ENCODE results near the gene EDDM3A. TPM values are rescaled to one million over a fixed set of nuclear protein-coding genes. Genes with fewer than 3 reads are reported as not detected.

EDDM3A gene
- total RNA-seq, 1 donor from 2014 or later = not detected

DNA sequence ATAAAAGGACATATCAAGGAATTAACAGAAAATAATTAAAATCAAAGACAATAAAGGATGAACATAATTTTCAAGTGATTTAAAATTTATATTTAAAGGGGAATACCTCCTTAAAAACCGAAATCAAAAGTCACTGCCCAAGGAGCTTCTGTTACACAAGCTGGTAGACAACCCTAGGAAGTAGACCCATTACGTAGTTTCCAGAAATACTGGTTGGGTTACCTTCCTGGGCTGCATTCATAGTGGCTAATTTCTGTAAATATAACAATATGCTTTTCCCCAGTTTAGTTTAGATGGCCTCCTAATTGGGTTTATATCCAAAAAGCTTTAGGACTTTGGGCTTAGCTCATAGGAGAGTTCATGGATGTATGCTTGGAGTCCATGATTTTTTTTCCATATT, 2.1 kb upstream of the EDDM3A start:
- no peak for DNase-seq
- Mint-ChIP-seq H3K4me1 (ENCODE audit: low read depth, unreplicated experiment) (peaks cover 1% of the 10 kb centered on the region), H3K27me3 (ENCODE audit: unreplicated experiment) (no peaks in the 10 kb centered on the region), H3K27ac (ENCODE audit: unreplicated experiment) (no peak overlapping the region), H3K9me3 (ENCODE audit: unreplicated experiment) (peaks cover 1% of the 10 kb centered on the region), H3K4me3 (ENCODE audit: unreplicated experiment) (no peak overlapping the region), H3K36me3 (ENCODE audit: unreplicated experiment) (no peaks in the 10 kb centered on the region)
- no peak for TF ChIP-seq CTCF (IDR thresholded peaks at IDR 0.05; ENCODE audit: partially characterized antibody, unreplicated experiment)

- no peak for DNase-seq
- H3K27ac Mint-ChIP-seq (ENCODE audit: unreplicated experiment) = no peak overlapping the region
- H3K4me3 Mint-ChIP-seq (ENCODE audit: unreplicated experiment) = no peak overlapping the region
- peaks cover under 1% of the 10 kb centered on the region for H3K36me3 Mint-ChIP-seq (ENCODE audit: unreplicated experiment)
- TF ChIP-seq CTCF (IDR thresholded peaks at IDR 0.05; ENCODE audit: partially characterized antibody, unreplicated experiment) = no peak
- H3K4me1 Mint-ChIP-seq (ENCODE audit: low read depth, unreplicated experiment) = peaks cover 1% of the 10 kb centered on the region
- no peaks in the 10 kb centered on the region for H3K27me3 Mint-ChIP-seq (ENCODE audit: unreplicated experiment)
- H3K9me3 Mint-ChIP-seq (ENCODE audit: unreplicated experiment) = peaks cover 4% of the 10 kb centered on the region
Measured at GRCh38 chr14:20746566-20746965, 879 bp downstream of the EDDM3A start.

DNA sequence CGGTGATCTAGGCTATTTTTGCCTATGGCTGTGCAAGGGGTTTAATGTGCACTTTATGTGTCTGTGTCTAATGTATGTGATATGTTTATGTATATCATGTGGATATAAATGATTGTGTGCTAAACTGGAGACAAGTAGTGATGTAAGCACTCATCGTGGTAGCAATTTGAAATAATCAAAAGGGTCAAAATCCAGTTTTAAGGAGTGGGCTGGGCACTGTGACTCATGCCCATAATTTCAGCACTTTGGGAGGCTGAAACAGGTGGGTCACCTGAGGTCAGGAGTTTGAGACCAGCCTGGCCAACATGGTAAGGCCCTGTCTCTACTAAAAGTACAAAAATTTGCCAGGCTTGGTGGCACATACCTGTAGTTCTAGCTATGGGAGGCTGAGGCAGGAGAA, 2.8 kb downstream of the EDDM3A start:
- Mint-ChIP-seq H3K36me3 (ENCODE audit: unreplicated experiment) (peaks cover 8% of the 10 kb centered on the region), H3K4me1 (ENCODE audit: low read depth, unreplicated experiment) (peaks cover 1% of the 10 kb centered on the region), H3K4me3 (ENCODE audit: unreplicated experiment) (no peak overlapping the region), H3K27me3 (ENCODE audit: unreplicated experiment) (peaks cover 4% of the 10 kb centered on the region), H3K9me3 (ENCODE audit: unreplicated experiment) (peaks cover 12% of the 10 kb centered on the region), H3K27ac (ENCODE audit: unreplicated experiment) (no peak overlapping the region)
- TF ChIP-seq CTCF (IDR thresholded peaks at IDR 0.05; ENCODE audit: partially characterized antibody, unreplicated experiment) = no peak
- no peak for DNase-seq

- Mint-ChIP-seq H3K4me1 (ENCODE audit: low read depth, unreplicated experiment) (peaks cover 1% of the 10 kb centered on the region), H3K4me3 (ENCODE audit: unreplicated experiment) (no peak overlapping the region), H3K9me3 (ENCODE audit: unreplicated experiment) (peaks cover 12% of the 10 kb centered on the region), H3K27me3 (ENCODE audit: unreplicated experiment) (peaks cover 7% of the 10 kb centered on the region), H3K36me3 (ENCODE audit: unreplicated experiment) (peaks cover 8% of the 10 kb centered on the region), H3K27ac (ENCODE audit: unreplicated experiment) (no peak overlapping the region)
- no peak for DNase-seq
- TF ChIP-seq CTCF (IDR thresholded peaks at IDR 0.05; ENCODE audit: partially characterized antibody, unreplicated experiment) = no peak
Measured at GRCh38 chr14:20750194-20750593, 4.5 kb downstream of the EDDM3A start.

- peaks cover 11% of the 10 kb centered on the region for H3K9me3 Mint-ChIP-seq (ENCODE audit: unreplicated experiment)
- TF ChIP-seq CTCF (IDR thresholded peaks at IDR 0.05; ENCODE audit: partially characterized antibody, unreplicated experiment) = no peak
- peaks cover 14% of the 10 kb centered on the region for H3K36me3 Mint-ChIP-seq (ENCODE audit: unreplicated experiment)
- no peak overlapping the region for H3K27ac Mint-ChIP-seq (ENCODE audit: unreplicated experiment)
- H3K4me3 Mint-ChIP-seq (ENCODE audit: unreplicated experiment) = no peak overlapping the region
- no peaks in the 10 kb centered on the region for H3K4me1 Mint-ChIP-seq (ENCODE audit: low read depth, unreplicated experiment)
- H3K27me3 Mint-ChIP-seq (ENCODE audit: unreplicated experiment) = peaks cover 7% of the 10 kb centered on the region
- no peak for DNase-seq
Measured at GRCh38 chr14:20751963-20752562, 6.4 kb downstream of the EDDM3A start.

All from glutamatergic neuron (in vitro differentiated cells).